Activated CD8-positive, alpha-beta memory T cell treated with anti-CD3 and anti-CD28 coated beads for 1 hour (primary cell): ENCODE data around the gene CUX1.
"Not testable (repeated sequence)": the region's sequence is repeated elsewhere in the genome, so short reads cannot be mapped to it uniquely, and the experiment has no call there.

Experiments used
- DNase-seq, 2 donors: peaks; one replicate each; pipeline ENCODE4 v3.0.0-alpha.2; 2020; ENCODE audit warnings: low read depth in 1 of 2; ENCODE audit errors: extremely low read depth in 1 of 2

Gene CUX1

GRCh38 chr7:101869026-101869900, 51.8 kb downstream of the CUX1 start:
- DNase-seq = no peak

DNA sequence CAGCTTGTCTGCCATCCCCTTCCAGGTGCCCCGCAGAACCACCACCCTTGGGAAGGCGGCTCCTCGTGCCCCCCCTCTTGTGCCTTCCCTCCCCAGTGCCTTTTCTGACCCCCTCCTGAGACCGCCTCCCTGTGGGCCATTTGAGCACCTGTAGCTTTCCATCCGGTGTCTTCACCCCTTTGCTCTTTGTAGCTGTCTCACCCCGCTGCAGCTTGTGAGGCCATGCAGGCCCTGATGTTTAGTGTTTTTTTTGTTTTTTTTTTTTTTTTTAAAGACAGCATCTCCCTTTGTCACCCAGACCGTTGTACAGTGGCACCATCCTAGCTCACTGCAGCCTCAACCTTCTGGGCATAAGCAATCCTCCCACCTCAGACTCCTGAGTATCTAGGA, 52.5 kb downstream of the CUX1 start:
- DNase-seq = no peak

DNA sequence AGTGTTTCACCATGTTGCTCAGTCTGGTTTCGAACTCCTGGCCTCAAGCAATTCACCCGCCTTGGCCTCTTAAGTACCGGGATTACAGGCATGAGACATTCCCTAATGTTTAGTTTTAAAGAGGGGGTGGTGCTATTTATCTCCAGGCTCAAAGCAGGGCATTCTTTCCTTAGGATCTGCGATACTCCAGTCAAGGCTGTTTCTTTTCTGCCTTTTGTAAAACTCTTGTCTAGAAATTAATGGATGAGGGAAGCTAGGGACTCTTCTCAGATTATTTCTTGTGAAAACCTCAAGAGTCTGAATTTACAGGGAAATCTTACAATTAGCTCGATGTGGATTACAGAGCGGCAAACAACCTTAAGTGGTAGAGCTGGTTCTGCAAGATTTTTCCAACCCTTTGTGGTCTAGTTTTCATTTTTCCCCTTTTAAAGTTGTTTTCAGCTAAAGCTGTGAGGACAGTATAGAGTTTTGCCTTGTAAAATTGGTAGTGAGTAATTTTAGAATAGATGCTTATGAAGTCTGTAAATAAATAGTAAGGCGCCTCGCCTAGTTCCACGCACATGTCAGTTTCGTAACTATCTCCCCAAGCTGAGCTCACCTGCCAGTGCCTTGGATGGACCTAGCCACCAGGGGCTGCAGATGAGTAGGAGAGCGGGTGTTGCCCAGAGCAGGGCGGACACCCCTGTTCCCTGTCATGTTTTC, 53.1 kb downstream of the CUX1 start:
- no peak for DNase-seq

DNA sequence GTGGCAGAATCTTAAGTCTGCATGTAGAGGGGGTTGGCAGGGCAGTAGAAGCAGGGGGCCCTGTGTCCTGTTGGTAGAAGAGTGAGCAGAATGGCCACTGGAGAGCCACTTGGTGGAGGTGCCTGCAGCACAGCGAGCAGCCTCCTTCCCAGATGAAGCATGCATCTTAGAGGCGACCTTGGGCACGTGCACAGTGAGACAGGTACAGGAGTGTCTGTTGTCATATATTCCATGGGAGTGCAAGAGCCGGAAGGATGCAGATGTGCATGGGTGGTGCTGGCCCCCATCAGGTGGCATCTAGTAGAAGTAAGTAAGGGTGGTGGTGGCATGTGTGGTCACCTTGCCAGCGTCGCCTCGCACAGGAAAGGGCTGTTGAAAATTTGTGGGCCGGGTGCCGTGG, 53.9 kb downstream of the CUX1 start:
- no peak for DNase-seq

GRCh38 chr7:101874028-101874427, 56.6 kb downstream of the CUX1 start:
- DNase-seq = no peak

- no peak for DNase-seq
These were observed 57.9 kb downstream of the CUX1 start for GRCh38 chr7:101875283-101875846.

DNA sequence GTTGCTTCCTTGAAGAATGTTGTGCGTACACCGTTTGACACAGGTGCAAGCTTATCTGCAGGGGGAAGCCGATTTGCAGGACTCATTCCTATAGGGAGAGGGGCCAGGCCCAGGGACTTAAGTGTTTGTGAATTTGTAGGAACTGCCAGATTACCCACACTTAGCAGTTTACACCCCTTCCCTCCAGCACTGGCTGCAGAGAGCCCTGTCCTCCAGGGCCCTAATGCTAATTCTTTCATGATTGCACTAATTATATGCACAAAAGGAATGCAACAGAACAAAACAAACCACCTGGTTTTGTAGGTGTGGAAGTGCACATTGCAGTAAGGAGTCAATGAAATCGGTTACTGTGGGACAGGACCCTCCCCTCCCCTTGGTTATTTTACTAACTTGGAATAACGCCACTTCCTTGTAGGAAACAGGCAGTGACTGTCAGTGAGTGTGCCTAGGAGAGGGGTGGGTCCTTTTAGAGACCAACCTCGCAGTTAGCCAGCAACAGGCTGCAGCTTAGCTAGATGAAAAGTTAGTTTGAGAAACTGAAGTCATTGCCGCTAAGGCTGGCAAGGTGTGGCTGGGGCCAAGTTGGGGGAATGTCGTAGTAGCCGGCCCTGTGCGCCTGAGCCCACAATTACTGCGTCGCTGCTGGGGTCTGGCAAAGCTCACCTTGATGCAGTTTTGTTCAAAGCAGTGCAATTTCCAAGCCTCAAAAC, 60.6 kb downstream of the CUX1 start:
- DNase-seq = no peak

DNA sequence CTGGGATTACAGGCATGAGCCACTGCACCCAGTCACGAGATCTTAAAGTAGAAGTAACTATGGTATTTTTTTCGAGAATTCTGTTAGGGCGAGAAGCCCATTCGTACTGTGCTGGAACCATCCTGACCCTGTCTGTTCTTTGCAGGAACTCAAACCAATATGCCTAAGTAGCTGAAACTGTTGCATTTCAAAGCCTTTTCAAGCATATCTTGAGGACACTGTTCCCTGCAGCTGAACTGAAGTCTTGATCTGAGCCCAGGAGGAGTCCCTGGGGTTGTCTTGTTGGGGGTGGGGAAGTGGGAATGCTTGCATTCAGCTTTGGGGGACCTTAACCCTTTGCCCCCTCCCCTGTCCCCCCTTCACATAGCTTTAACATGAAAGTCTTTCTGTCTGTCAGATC, 61.5 kb downstream of the CUX1 start:
- DNase-seq = no peak

- no peak for DNase-seq
These were observed 62.1 kb downstream of the CUX1 start for GRCh38 chr7:101879565-101879964.

DNA sequence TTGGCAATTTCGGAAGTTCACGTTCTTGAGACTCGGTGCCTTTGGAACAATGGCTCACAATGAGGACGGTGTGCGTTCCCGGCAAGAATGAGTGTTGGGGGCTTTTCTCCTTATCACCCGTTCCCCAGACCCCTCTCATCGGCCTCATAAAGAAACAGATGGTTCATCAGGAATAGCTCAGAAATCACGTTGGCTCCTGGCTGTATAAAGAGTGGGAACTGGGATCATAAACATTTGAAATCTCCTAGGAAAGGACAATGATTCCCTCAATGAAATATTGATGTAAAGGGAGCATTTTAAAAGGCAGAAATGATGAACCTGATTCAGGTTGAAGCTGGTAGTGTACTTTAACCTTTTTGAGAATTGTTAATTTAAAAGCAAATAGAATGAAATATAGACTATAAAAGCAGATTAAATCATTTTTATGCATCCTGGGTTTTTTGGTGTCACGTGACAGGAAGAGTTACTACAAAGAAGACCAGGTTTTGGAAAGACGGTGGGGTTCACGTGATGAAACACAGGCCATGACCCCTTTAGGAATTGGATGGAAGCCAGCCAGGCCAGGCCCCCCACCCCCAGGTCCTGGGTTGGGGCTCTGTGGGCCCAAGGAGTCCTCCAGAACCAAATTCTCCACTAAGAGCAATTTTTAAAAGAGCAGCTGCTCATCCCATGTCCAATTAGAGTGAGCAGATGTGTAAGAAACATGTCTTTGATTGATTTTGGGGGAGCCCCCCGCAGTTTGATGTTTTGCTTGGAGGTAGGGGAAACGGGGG, 63.0 kb downstream of the CUX1 start:
- DNase-seq = no peak

DNA sequence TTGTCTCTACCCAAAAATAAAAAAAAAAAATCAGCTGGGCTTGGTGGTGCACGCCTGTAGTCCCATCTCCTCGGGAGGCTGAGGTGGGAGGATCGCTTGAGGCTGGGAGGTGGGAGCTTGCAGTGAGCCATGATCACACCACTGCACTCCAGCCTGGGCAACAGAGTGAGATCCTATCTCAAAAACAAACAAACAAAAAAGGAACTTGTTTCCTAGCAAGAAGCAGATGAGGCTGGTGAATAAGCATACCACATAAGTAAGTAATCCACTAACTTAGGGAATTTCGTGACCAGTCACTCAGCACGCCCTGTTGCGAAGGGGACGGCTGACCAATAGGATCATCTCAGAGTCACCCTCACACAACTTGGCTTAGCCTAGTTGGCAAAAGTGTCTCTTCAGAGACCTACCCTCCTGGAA, 64.6 kb downstream of the CUX1 start:
- no peak for DNase-seq

- no peak for DNase-seq
These were observed 65.5 kb downstream of the CUX1 start for GRCh38 chr7:101882595-101883564.

GRCh38 chr7:101884671-101885596, 67.5 kb downstream of the CUX1 start:
- no peak for DNase-seq

DNA sequence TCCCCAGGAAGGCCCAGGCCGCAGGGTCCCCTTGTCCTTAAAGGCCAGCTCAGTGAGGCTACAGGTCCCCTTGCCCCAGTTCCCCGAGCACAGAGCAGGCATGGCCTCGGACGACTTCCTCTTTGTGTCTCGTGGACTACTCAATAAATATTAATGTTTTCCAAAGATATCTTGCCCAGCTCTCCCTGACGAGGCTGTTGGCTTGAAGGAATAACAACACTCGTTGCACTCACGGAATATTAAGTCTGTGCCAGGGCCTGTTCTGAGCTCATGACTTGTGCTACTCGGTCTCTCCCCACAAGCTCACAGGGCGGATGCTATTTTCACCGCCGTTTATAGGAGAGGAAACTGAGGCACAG, 68.2 kb downstream of the CUX1 start:
- no peak for DNase-seq

DNA sequence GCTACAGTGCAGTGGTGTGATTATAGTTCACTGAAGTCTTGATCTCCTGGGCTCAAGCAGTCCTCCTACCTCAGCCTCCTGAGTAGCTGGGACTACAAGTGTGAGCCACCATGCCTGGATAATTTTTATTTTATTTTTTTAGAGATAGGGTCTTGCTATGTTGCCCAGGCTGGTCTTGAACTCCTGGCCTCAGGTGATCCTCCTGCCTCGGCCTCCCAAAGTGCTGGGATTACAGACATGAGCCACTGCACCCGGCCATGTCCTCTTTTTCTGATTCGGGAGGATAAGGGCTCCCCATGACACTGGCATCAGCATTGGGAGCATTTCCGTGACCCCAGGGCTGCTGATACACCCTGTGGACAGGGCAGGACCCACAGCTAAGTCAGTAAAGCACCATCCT, 69.9 kb downstream of the CUX1 start:
- not testable (repeated sequence) for DNase-seq

DNA sequence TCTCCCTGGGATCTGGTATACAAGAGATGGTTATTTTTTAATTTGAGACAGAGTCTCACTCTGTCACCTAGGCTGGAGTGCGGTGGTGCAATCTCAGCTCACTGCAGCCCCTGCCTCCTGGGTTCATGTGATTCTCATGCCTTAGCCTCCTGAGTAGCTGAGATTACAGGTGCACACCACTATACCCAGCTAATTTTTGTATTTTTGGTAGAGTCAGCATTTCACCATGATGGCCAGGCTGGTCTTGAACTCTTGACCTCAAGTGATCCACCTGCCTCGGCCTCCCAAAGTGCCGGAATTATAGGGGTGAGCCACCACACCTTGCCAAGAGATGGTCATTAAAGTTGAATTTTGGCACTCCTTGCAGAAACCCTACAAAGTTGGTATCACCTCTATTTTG, 71.1 kb downstream of the CUX1 start:
- DNase-seq = not testable (repeated sequence)

GRCh38 chr7:101890749-101891523, 73.5 kb downstream of the CUX1 start:
- no peak for DNase-seq
